SK-N-SH (cell line): ENCODE data around the gene ZC4H2. TPM values are rescaled to one million over a fixed set of nuclear protein-coding genes. Genes with fewer than 3 reads are reported as not detected.

ENCODE experiments used
- CTCF ChIA-PET: fragments of 300-600, 350-600 bp; formaldehyde crosslinking; extraction: SDS; loops from one replicate; lab custom pipeline; 2021; lab: Yijun Ruan, JAX
- POLR2A ChIA-PET: fragments of 350-600 bp; sonication (Branson Sonifier 250); formaldehyde crosslinking; extraction: SDS; loops from one replicate; lab custom pipeline; 2020; ENCODE audit warnings: antibody characterized with exemption, inconsistent platforms; lab: Yijun Ruan, JAX
- DNase-seq: peaks from one replicate; pipeline ENCODE4 v3.0.0; 2012
- H2AFZ ChIP-seq: fragments of 200-600 bp; sonication (generic); 2 replicates; pipeline ENCODE4 v1.8.1; 2016; ENCODE audit warnings: antibody characterized with exemption, mild to moderate bottlenecking, low read depth
- H3F3A ChIP-seq: fragments of 200-600 bp; sonication (generic); replicated peaks from 2 replicates; pipeline ENCODE3; 2016; ENCODE audit warnings: antibody characterized with exemption, mild to moderate bottlenecking; ENCODE audit not compliant: insufficient read depth
- H3K27ac ChIP-seq, 2 experiments: fragments of 200-500 bp in 1 of 2; fragments of 200-600 bp in 1 of 2; sonication (Bioruptor generic) in 1 of 2; sonication (generic), shearing (Covaris generic) in 1 of 2; 2 replicates each; pipeline versions ENCODE4 v1.5.1 to v1.6.1; 2014 to 2016; ENCODE audit warnings: low read depth in 2 of 2, inconsistent platforms in 1 of 2, low read length in 1 of 2, mild to moderate bottlenecking in 1 of 2, mixed read lengths in 1 of 2
- H3K27me3 ChIP-seq: fragments of 200-600 bp; sonication (generic), shearing (Covaris generic); 2 replicates; pipeline ENCODE4 v1.6.1; 2016; ENCODE audit warnings: mixed run types; ENCODE audit not compliant: insufficient read depth
- H3K36me3 ChIP-seq, 2 experiments: fragments of 200-500 bp in 1 of 2; fragments of 200-600 bp in 1 of 2; sonication (Bioruptor generic) in 1 of 2; sonication (generic) in 1 of 2; replicated peaks in 1 of 2; 2 replicates each; pipeline versions ENCODE3 to v1.5.1; 2014 to 2016; ENCODE audit warnings: low read length in 1 of 2, mild to moderate bottlenecking in 1 of 2; ENCODE audit not compliant: insufficient read depth in 2 of 2, control insufficient read depth in 1 of 2
- H3K4me1 ChIP-seq, 2 experiments: fragments of 200-500 bp in 1 of 2; fragments of 200-600 bp in 1 of 2; sonication (Bioruptor generic) in 1 of 2; sonication (generic), shearing (Covaris generic) in 1 of 2; 2 replicates each; pipeline versions ENCODE4 v1.5.1 to v1.6.1; 2014 to 2016; ENCODE audit warnings: low read depth in 1 of 2, low read length in 1 of 2, mixed run types in 1 of 2; ENCODE audit not compliant: insufficient read depth in 2 of 2, control insufficient read depth in 1 of 2
- H3K4me2 ChIP-seq: fragments of 200-600 bp; sonication (generic), shearing (Covaris generic); 2 replicates; pipeline ENCODE4 v1.6.1; 2017; ENCODE audit warnings: mixed run types
- H3K4me3 ChIP-seq, 2 experiments: fragments of 200-500 bp in 1 of 2; fragments of 200-600 bp in 1 of 2; sonication (Bioruptor generic) in 1 of 2; sonication (generic), shearing (Covaris generic) in 1 of 2; 2 replicates each; pipeline versions ENCODE4 v1.5.1 to v1.8.1; 2014 to 2016; ENCODE audit warnings: low read depth in 2 of 2, inconsistent platforms in 1 of 2, low read length in 1 of 2, mild to moderate bottlenecking in 1 of 2, mixed read lengths in 1 of 2, moderate library complexity in 1 of 2
- H3K79me2 ChIP-seq: fragments of 200-600 bp; sonication (generic); 2 replicates; pipeline ENCODE4 v1.8.1; 2017; ENCODE audit warnings: mild to moderate bottlenecking; ENCODE audit not compliant: insufficient read depth
- H3K9ac ChIP-seq: fragments of 200-600 bp; sonication (generic); 2 replicates; pipeline ENCODE4 v1.6.1; 2017; ENCODE audit warnings: mixed run types
- H3K9me2 ChIP-seq: fragments of 200-600 bp; sonication (generic); 2 replicates; pipeline ENCODE4 v1.6.1; 2017; ENCODE audit warnings: mixed run types
- H3K9me3 ChIP-seq: fragments of 200-600 bp; sonication (generic); 2 replicates; pipeline ENCODE4 v1.6.1; 2017; ENCODE audit warnings: mixed run types, mild to moderate bottlenecking, moderate library complexity
- H4K20me1 ChIP-seq: fragments of 200-600 bp; sonication (generic); 2 replicates; pipeline ENCODE4 v1.6.1; 2017; ENCODE audit warnings: mild to moderate bottlenecking, mixed run types; ENCODE audit not compliant: insufficient read depth
- ELF1 ChIP-seq: IDR thresholded peaks from 2 replicates; pipeline ENCODE4 v1.4.0; 2012
- EZH2phosphoT487 ChIP-seq: fragments of 200-600 bp; sonication (generic); IDR thresholded peaks from 2 replicates; pipeline ENCODE4 v1.6.1; 2017; ENCODE audit warnings: low read depth, mixed run types, mild to moderate bottlenecking, antibody characterized with exemption, moderate library complexity, borderline replicate concordance
- FOSL2 ChIP-seq: IDR thresholded peaks from 2 replicates; pipeline ENCODE4 v1.4.0; 2012; ENCODE audit warnings: low read depth, mild to moderate bottlenecking, moderate library complexity, borderline replicate concordance
- FOXJ3 ChIP-seq: sonication (generic); formaldehyde crosslinking; IDR thresholded peaks from 2 replicates; pipeline ENCODE4 v1.5.1; 2020; ENCODE audit warnings: mild to moderate bottlenecking, missing genetic modification reagents
- FOXM1 ChIP-seq: IDR thresholded peaks from 2 replicates; pipeline ENCODE4 v1.4.0; 2012; ENCODE audit warnings: low read depth, mild to moderate bottlenecking
- GABPA ChIP-seq: IDR thresholded peaks from 2 replicates; pipeline ENCODE4 v1.4.0; 2012; ENCODE audit warnings: low read depth, mild to moderate bottlenecking
- MXI1 ChIP-seq: IDR thresholded peaks from 2 replicates; pipeline ENCODE4 v1.6.1; 2012; ENCODE audit warnings: mild to moderate bottlenecking, low read depth, low read length, improper control_type of control experiment
- PBX3 ChIP-seq: IDR thresholded peaks from 2 replicates; pipeline ENCODE4; 2012
- POLR2AphosphoS5 ChIP-seq: IDR thresholded peaks from 2 replicates; pipeline ENCODE4 v1.6.1; 2012; ENCODE audit warnings: low read depth, low read length
- RAD21 ChIP-seq: IDR thresholded peaks from 2 replicates; pipeline ENCODE4 v1.6.1; 2012; ENCODE audit warnings: mild to moderate bottlenecking, low read length
- RCOR1 ChIP-seq: fragments of 150-350 bp; IDR thresholded peaks from 2 replicates; pipeline ENCODE4 v1.6.1; 2017; ENCODE audit warnings: antibody characterized with exemption, low read length
- TAF1 ChIP-seq: IDR thresholded peaks from 2 replicates; pipeline ENCODE4 v1.6.1; 2012; ENCODE audit warnings: low read depth, mild to moderate bottlenecking, low read length, moderate library complexity, borderline replicate concordance
- USF2 ChIP-seq: fragments of 150-350 bp; IDR thresholded peaks from 2 replicates; pipeline ENCODE4 v1.6.1; 2017; ENCODE audit warnings: antibody characterized with exemption, low read length, low read depth, borderline replicate concordance
- WGBS: methylation state at CpG from one replicate; pipeline ENCODE4 v1.1.6; 2017; ENCODE audit warnings: low lambda C conversion rate; 5-methylcytosine and 5-hydroxymethylcytosine counted together
- polyA plus RNA-seq, 3 experiments: library from polyadenylated mRNA; depleted of rRNA; stranded (reverse); fragments of >200 nt; gene quantifications; 2 replicates each; pipeline ENCODE4 v1.2.3, GENCODE V29; 2012

ZC4H2 gene
- polyA plus RNA-seq, 1 of the 3 experiments (the other 2 are of a cell fraction), result 17.2 TPM

GRCh38 chrX:64925480-64925879, 50.8 kb downstream of the ZC4H2 start:
- 30% methylated on average over 1 of the region's 1 CpG for WGBS

GRCh38 chrX:64908121-64908520, 68.1 kb downstream of the ZC4H2 start:
- Histone ChIP-seq H3K9me2 (no peaks in the 10 kb centered on the region), H3K79me2 (no peaks in the 10 kb centered on the region), H3K4me2 (no peak overlapping the region), H4K20me1 (no peaks in the 10 kb centered on the region), H3K27me3 (no peaks in the 10 kb centered on the region), H2AFZ (no peak overlapping the region), H3F3A (no peaks in the 10 kb centered on the region), H3K4me3 (no peak overlapping the region), H3K4me1 (no peaks in the 10 kb centered on the region), H3K9ac (no peak overlapping the region), H3K27ac (no peak overlapping the region), H3K9me3 (no peaks in the 10 kb centered on the region), H3K36me3 (no peaks in the 10 kb centered on the region)
- TF ChIP-seq RCOR1 (no peak), EZH2phosphoT487 (no peak), FOXM1 (no peak), RAD21 (no peak)
- DNase-seq, result no peak
- ChIA-PET CTCF (no interaction called here), POLR2A (no interaction called here)
- 13% methylated on average over 2 of the region's 5 CpGs for WGBS

More at GRCh38 chrX:64925480-64925879, 50.8 kb downstream of the ZC4H2 start:
- ChIA-PET POLR2A (no interaction called here), CTCF (interaction anchor here (0.9 kb wide), 1 partner anchor 40 kb away, joined by 4 read pairs; no protein-coding TSS in a partner anchor)
- no peak for TF ChIP-seq PBX3
- TF ChIP-seq FOXJ3 (CRISPR knock-in tag), result no peak
- no peak for TF ChIP-seq RCOR1
- TF ChIP-seq MXI1, result no peak
- no peak for TF ChIP-seq FOXM1
- TF ChIP-seq USF2, result no peak
- no peak for TF ChIP-seq POLR2AphosphoS5
- no peak for TF ChIP-seq RAD21
- TF ChIP-seq ELF1, result no peak
- no peak for TF ChIP-seq GABPA
- no peak for TF ChIP-seq FOSL2
- TF ChIP-seq EZH2phosphoT487, result no peak
- TF ChIP-seq TAF1, result no peak
- Histone ChIP-seq H3K9ac (no peak overlapping the region), H3F3A (no peaks in the 10 kb centered on the region), H3K27ac (no peak overlapping the region), H3K4me3 (no peak overlapping the region), H3K27me3 (no peaks in the 10 kb centered on the region), H2AFZ (no peak overlapping the region), H3K79me2 (no peaks in the 10 kb centered on the region), H3K4me1 (no peaks in the 10 kb centered on the region), H3K4me2 (no peak overlapping the region), H3K9me2 (no peaks in the 10 kb centered on the region), H3K9me3 (no peaks in the 10 kb centered on the region), H4K20me1 (no peaks in the 10 kb centered on the region), H3K36me3 (peaks cover 0 to under 1% of the 10 kb centered on the region in 2 experiments)
- DNase-seq, result no peak
